OCI-LY7 (cell line): ENCODE measurements around the gene SLIRP. TPM values are rescaled to one million over a fixed set of nuclear protein-coding genes. Genes with fewer than 3 reads are reported as not detected.
"Not testable (repeated sequence)": the region's sequence is repeated elsewhere in the genome, so short reads cannot be mapped to it uniquely, and the experiment has no call there.

Experiments
- BruUV-seq: library from RNA; stranded (reverse); fragments of 400-500 nt; replicated peaks from 2 replicates; lab custom pipeline; 2021; lab: Mats Ljungman, UMichigan
- CTCF ChIA-PET: fragments of 300-600 bp; sonication (Branson Sonifier 250); formaldehyde crosslinking; loops from one replicate; lab custom pipeline; 2022; ENCODE audit warnings: antibody characterized with exemption; ENCODE audit not compliant: unreplicated experiment; lab: Charles Lee
- POLR2A ChIA-PET: fragments of 300-600 bp; sonication (Branson Sonifier 250); formaldehyde crosslinking; loops from one replicate; lab custom pipeline; 2022; ENCODE audit warnings: antibody characterized with exemption; lab: Charles Lee
- DNase-seq: peaks from one replicate; pipeline ENCODE4 v3.0.0-alpha.2; 2015; ENCODE audit warnings: low spot score
- H2AFZ ChIP-seq: fragments of 200-600 bp; sonication (generic), shearing (Covaris generic); 2 replicates; pipeline ENCODE4 v1.6.1; 2014; ENCODE audit warnings: mild to moderate bottlenecking, antibody characterized with exemption, low read length, moderate library complexity
- H3K27ac ChIP-seq: fragments of 200-600 bp; sonication (generic); 2 replicates; pipeline ENCODE4 v1.5.1; 2014; ENCODE audit warnings: mixed run types, low read depth, mild to moderate bottlenecking, moderate library complexity, low read length, inconsistent platforms; ENCODE audit not compliant: poor library complexity, severe bottlenecking
- H3K36me3 ChIP-seq: fragments of 200-600 bp; sonication (generic); 2 replicates; pipeline ENCODE4 v1.6.1; 2014; ENCODE audit warnings: mild to moderate bottlenecking, antibody characterized with exemption, low read length, moderate library complexity, mixed read lengths; ENCODE audit not compliant: insufficient read depth
- H3K4me1 ChIP-seq: fragments of 200-600 bp; sonication (generic); 2 replicates; pipeline ENCODE4 v1.5.1; 2014; ENCODE audit warnings: mild to moderate bottlenecking, low read length; ENCODE audit not compliant: insufficient read depth, poor library complexity, severe bottlenecking
- H3K4me2 ChIP-seq: fragments of 200-600 bp; sonication (generic); 2 replicates; pipeline ENCODE4 v1.6.1; 2014; ENCODE audit warnings: mild to moderate bottlenecking, low read length
- H3K4me3 ChIP-seq: fragments of 200-600 bp; sonication (generic); 2 replicates; pipeline ENCODE4 v1.5.1; 2014; ENCODE audit warnings: mild to moderate bottlenecking, low read depth, low read length; ENCODE audit not compliant: poor library complexity, severe bottlenecking
- H3K79me2 ChIP-seq: fragments of 200-600 bp; sonication (generic); 2 replicates; pipeline ENCODE4 v1.6.1; 2016; ENCODE audit warnings: low read depth, mild to moderate bottlenecking, low read length, moderate library complexity, mixed read lengths; ENCODE audit not compliant: insufficient read depth
- H3K9me2 ChIP-seq: fragments of 200-600 bp; sonication (generic); 2 replicates; pipeline ENCODE4 v1.6.1; 2016; ENCODE audit warnings: mild to moderate bottlenecking, low read length, mixed read lengths; ENCODE audit not compliant: insufficient read depth
- H3K9me3 ChIP-seq: fragments of 200-600 bp; sonication (generic); 2 replicates; pipeline ENCODE4 v1.6.1; 2014; ENCODE audit warnings: mild to moderate bottlenecking, mixed run types, low read length, mixed read lengths
- H4K20me1 ChIP-seq: fragments of 200-600 bp; sonication (generic); 2 replicates; pipeline ENCODE4 v1.6.1; 2014; ENCODE audit warnings: mild to moderate bottlenecking, antibody characterized with exemption, low read length, moderate library complexity, mixed read lengths; ENCODE audit not compliant: insufficient read depth
- EZH2phosphoT487 ChIP-seq: fragments of 200-600 bp; sonication (generic); IDR thresholded peaks from 2 replicates; pipeline ENCODE4 v1.6.1; 2018; ENCODE audit warnings: low read depth, borderline replicate concordance, mild to moderate bottlenecking, mixed run types, antibody characterized with exemption, low read length, moderate library complexity, mixed read lengths
- intact Hi-C: fragments of 100-400 bp; cut with micrococcal nuclease; formaldehyde crosslinking; loops from one replicate; pipeline ENCODE4 v1.10.0; 2022; ENCODE audit not compliant: unreplicated experiment
- total RNA-seq, 2 experiments: library from RNA; depleted of rRNA in 1 of 2; stranded (reverse); fragments of >200 nt in 1 of 2; shearing (Covaris generic) in 1 of 2; gene quantifications; 2 replicates each; pipeline ENCODE4 v1.2.3, GENCODE V29; 2014 to 2022
- TF ChIP-seq, protein P1 (sequence below): fragments of 200-600 bp; sonication (generic); conservative IDR thresholded peaks from 2 replicates; pipeline ENCODE4 v1.5.1; 2014; ENCODE audit warnings: mild to moderate bottlenecking, antibody characterized with exemption, low read length, moderate library complexity, mixed read lengths

Gene SLIRP
- total RNA-seq, 2 experiments from 2014 or later, result 147 to 159 TPM

DNA sequence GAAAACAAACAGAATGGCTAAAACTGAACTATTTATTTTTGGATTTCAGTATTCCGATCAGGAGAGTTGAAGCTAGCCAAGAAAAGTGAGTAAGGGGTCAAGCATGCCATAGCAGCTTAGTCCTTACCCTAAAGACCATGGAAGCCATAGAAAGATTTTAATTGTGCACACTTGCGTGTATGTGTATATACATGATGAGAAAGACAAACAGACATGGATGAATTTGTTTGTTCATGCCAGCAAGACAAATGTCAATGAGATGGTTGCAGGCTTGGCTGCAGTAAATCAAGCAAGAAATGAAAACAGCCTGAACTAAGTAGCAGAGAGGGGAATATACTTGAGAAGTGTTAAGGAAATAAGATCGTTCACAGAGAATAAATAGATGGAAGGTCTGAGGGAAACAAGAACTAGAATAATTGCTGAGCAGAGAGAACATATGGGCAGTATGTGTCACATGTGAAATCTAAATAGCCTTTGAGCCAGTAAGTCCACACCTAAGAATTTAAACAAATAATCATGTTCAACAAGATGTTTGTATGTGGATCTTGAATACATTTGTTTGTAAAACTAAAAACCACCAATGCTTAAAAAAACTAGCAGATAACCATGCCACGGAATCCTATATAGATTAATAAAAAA lies 38.3 kb downstream of the SLIRP start:
- Histone ChIP-seq H2AFZ (no peak overlapping the region), H3K27ac (no peak overlapping the region), H3K4me2 (no peak overlapping the region), H3K4me3 (no peak overlapping the region), H4K20me1 (no peaks in the 10 kb centered on the region), H3K4me1 (no peaks in the 10 kb centered on the region), H3K9me3 (no peaks in the 10 kb centered on the region), H3K36me3 (peaks cover 92% of the 10 kb centered on the region), H3K9me2 (no peaks in the 10 kb centered on the region), H3K79me2 (peaks cover 15% of the 10 kb centered on the region)
- TF ChIP-seq, protein P1, sequence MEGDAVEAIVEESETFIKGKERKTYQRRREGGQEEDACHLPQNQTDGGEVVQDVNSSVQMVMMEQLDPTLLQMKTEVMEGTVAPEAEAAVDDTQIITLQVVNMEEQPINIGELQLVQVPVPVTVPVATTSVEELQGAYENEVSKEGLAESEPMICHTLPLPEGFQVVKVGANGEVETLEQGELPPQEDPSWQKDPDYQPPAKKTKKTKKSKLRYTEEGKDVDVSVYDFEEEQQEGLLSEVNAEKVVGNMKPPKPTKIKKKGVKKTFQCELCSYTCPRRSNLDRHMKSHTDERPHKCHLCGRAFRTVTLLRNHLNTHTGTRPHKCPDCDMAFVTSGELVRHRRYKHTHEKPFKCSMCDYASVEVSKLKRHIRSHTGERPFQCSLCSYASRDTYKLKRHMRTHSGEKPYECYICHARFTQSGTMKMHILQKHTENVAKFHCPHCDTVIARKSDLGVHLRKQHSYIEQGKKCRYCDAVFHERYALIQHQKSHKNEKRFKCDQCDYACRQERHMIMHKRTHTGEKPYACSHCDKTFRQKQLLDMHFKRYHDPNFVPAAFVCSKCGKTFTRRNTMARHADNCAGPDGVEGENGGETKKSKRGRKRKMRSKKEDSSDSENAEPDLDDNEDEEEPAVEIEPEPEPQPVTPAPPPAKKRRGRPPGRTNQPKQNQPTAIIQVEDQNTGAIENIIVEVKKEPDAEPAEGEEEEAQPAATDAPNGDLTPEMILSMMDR, result no peak
- no peak for TF ChIP-seq EZH2phosphoT487
- CTCF ChIA-PET, result no interaction called here
- intact Hi-C loops, result no loop called here
- POLR2A ChIA-PET, result interaction anchor here (1.7 kb wide), 1 partner anchor 11 kb away, joined by 6 read pairs; no protein-coding TSS in a partner anchor
- DNase-seq, result no peak
- no TSS peak for BruUV-seq

DNA sequence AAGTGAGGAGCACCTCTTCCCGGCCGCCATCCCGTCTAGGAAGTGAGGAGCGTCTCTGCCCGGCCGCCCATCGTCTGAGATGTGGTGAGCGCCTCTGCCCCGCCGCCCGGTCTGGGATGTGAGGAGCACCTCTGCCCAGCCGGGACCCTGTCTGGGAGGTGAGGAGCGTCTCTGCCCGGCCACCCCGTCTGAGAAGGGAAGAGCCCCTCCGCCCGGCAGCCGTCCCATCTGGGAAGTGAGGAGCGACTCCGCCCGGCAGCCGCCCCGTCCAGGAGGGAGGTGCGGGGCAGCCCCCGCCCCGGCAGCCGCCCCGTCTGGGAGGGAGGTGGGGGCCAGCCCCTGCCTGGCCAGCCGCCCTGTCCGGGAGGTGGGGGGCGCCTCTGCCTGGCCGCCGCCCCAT lies 39.5 kb downstream of the SLIRP start:
- peaks cover 92% of the 10 kb centered on the region for H3K36me3 ChIP-seq
- POLR2A ChIA-PET, BruUV-seq: not testable (repeated sequence)

DNA sequence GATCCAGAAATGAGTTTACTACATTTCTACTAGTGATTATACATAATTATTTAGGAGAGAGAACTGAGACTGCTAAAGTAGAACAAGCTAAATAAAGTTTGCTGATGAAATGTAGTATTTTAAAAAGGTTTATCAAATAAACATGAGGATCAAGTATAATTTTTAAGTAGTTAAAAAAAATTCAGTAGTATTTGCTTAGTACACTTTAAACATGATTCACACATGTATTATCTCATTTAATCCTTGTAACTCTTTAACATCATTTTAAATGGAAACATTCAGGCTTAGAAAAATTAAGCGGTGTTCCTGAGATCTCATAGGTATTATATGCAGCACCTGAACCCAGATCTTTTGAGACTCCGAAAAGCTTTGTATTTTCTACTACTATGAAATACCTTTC lies 44.4 kb downstream of the SLIRP start:
- intact Hi-C loops, result no loop called here
- TF ChIP-seq EZH2phosphoT487, result no peak
- TF ChIP-seq, protein P1, result no peak
- H3K36me3 ChIP-seq, result peaks cover 91% of the 10 kb centered on the region
- H3K79me2 ChIP-seq, result peaks cover 51% of the 10 kb centered on the region
- no peak overlapping the region for H2AFZ ChIP-seq
- H4K20me1 ChIP-seq, result peaks cover 9% of the 10 kb centered on the region; the same call in 1 of the 2 replicates
- H3K27ac ChIP-seq, result no peak overlapping the region
- no peak overlapping the region for H3K4me3 ChIP-seq
- BruUV-seq, result no TSS peak
- no peaks in the 10 kb centered on the region for H3K9me2 ChIP-seq
- no peaks in the 10 kb centered on the region for H3K4me1 ChIP-seq
- no peak for DNase-seq
- no peaks in the 10 kb centered on the region for H3K9me3 ChIP-seq
- ChIA-PET CTCF (no interaction called here), POLR2A (interaction anchor here (1.0 to 1.9 kb wide), 6 partner anchors 10 to 46 kb away, joined by 3 to 10 read pairs (median 4); partner anchors contain the start of gene SLIRP)
- no peak overlapping the region for H3K4me2 ChIP-seq

More for the DNA sequence above, 39.5 kb downstream of the SLIRP start:
- H3K9me2 ChIP-seq, intact Hi-C loops, H3K4me3 ChIP-seq, CTCF ChIA-PET, H3K4me1 ChIP-seq, H2AFZ ChIP-seq, H3K4me2 ChIP-seq, H3K27ac ChIP-seq, H4K20me1 ChIP-seq, H3K9me3 ChIP-seq, DNase-seq: not testable (repeated sequence)
- H3K79me2 ChIP-seq, result peaks cover 26% of the 10 kb centered on the region
